GM18870 (cell line): ENCODE data around the gene LYPD6.
"Not testable (repeated sequence)": the region's sequence is repeated elsewhere in the genome, so short reads cannot be mapped to it uniquely, and the experiment has no call there.

ENCODE experiments used
- ATAC-seq: cut with Tn5 transposase; IDR thresholded peaks from one replicate; pipeline ENCODE4 v1.9.1; 2021; ENCODE audit warnings: moderate library complexity; ENCODE audit not compliant: unreplicated experiment

The LYPD6 gene

GRCh38 chr2:149492923-149493322, 162.5 kb downstream of the LYPD6 start:
- ATAC-seq = no peak

- not testable (repeated sequence) for ATAC-seq
Observed at GRCh38 chr2:149499204-149499603, 168.8 kb downstream of the LYPD6 start.

GRCh38 chr2:149506808-149507207, 176.4 kb downstream of the LYPD6 start:
- not testable (repeated sequence) for ATAC-seq

- no peak for ATAC-seq
Observed at GRCh38 chr2:149507974-149508373, 177.6 kb downstream of the LYPD6 start.

- no peak for ATAC-seq
Observed at GRCh38 chr2:149513461-149513860, 183.1 kb downstream of the LYPD6 start.
